AG10803 (cell line): Measurements from ENCODE around the gene LANCL1.
A peak's percentile ranks its signal among the peaks of the same experiment; 100 is the strongest.
"Not testable (repeated sequence)": the region's sequence is repeated elsewhere in the genome, so short reads cannot be mapped to it uniquely, and the experiment has no call there.

Experiments used
- DNase-seq: peaks from one replicate; pipeline ENCODE4 v3.0.0; 2010; ENCODE audit warnings: low read depth
- H3K4me3 ChIP-seq: 2 replicates; pipeline ENCODE4 v1.5.1; 2011; ENCODE audit warnings: mild to moderate bottlenecking, low read length, control low read depth
- TF ChIP-seq, protein P1 (sequence below): conservative IDR thresholded peaks from 2 replicates; pipeline ENCODE4 v1.5.1; 2011; ENCODE audit warnings: mild to moderate bottlenecking, low read length, control low read depth, inconsistent platforms

The LANCL1 gene

DNA sequence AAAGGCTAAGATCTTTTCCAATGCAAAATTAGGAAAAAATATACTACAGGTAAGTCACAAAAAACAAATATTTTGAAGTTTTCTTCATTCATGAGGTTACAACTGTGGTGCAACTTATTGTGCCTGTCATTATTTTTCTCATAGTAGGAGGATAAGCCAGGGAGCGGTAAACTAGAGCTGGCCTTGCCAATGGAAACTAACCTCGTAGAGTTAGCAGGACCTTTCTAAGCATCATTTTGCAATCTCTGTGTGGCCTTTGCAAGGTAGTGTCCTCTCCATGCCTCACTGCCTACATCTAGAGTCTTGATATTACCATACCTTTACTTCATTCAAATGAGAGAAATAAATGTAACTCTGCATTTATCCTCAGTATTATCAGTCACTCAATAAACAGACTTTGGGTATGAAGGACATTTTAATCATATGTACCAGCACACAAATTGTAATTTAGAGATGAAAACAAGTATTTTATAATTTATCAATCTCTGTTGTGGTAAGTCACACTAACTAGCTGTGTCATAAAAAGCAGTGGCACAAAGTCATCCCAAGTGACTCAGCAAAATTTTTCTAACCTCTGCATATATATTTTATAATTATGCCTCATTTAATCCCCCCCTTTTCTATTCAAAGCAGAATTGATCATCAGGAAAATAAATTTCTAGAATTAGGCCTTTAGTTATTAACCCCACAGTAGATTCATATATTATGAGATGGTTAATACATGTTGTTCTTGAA is 47.0 kb downstream of the LANCL1 start:
- TF ChIP-seq, protein P1, sequence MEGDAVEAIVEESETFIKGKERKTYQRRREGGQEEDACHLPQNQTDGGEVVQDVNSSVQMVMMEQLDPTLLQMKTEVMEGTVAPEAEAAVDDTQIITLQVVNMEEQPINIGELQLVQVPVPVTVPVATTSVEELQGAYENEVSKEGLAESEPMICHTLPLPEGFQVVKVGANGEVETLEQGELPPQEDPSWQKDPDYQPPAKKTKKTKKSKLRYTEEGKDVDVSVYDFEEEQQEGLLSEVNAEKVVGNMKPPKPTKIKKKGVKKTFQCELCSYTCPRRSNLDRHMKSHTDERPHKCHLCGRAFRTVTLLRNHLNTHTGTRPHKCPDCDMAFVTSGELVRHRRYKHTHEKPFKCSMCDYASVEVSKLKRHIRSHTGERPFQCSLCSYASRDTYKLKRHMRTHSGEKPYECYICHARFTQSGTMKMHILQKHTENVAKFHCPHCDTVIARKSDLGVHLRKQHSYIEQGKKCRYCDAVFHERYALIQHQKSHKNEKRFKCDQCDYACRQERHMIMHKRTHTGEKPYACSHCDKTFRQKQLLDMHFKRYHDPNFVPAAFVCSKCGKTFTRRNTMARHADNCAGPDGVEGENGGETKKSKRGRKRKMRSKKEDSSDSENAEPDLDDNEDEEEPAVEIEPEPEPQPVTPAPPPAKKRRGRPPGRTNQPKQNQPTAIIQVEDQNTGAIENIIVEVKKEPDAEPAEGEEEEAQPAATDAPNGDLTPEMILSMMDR = no peak
- H3K4me3 ChIP-seq = no peak overlapping the region
- no peak for DNase-seq

DNA sequence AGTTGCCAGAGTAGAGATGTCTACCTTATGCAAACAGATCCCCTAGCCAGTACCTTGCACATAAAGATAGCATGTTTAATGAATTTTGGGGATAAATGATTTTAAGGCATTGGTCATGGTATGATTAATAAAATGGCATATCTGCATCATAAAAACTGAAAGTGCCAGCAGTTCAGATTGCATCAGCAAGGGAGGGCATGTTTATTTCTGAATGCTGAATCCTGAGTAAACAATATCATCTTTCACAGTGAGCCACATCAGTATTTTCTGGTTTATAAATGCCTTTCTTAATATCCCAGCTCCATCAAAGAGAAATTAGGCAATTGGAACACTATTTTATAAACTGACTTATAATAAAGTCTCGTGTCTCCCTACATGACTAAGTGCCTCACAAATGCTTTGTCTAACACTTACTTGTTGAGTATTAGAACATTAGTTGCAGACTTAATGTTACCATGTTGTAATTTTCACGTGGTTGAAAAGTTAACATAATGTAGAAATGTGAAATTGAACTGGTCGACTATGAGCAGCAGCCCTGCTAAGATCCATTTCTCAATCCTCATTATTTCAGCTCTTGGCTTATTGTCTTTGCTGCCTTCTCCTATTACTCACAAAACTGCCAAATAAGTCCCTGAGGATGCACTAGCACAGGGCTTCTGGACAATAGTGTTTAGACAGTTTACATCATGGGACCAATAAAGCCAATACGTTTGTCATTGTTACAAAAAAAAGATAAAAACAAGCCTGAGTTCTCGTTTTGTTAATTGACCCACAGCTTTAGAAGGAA is 48.0 kb downstream of the LANCL1 start:
- peak; percentile 1 for DNase-seq
- no peak overlapping the region for H3K4me3 ChIP-seq
- TF ChIP-seq, protein P1 = no peak

- not testable (repeated sequence) for H3K4me3 ChIP-seq, DNase-seq
Observed at GRCh38 chr2:210427309-210427708, 49.2 kb downstream of the LANCL1 start.

DNA sequence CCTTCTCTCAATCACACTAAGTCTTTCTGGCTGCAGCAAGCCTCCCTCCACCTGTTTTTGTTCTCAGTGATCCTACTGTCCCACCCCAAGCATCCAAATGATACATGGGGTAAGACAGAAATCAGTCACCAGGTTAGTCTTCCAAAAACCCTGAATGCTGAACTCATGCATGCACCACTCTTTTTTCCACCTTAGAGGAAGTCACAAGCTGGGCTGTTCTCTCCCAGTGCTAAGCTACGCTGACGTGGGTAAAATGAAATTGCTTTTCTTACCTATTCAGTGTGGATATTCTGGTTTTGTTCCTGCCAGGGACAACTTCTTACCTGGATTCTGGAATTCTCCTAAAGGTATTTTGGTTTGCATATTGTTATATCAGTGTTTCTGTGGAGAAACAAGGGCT is 54.2 kb downstream of the LANCL1 start:
- no peak overlapping the region for H3K4me3 ChIP-seq
- TF ChIP-seq, protein P1 = no peak
- DNase-seq = no peak

- peak; percentile 64 for DNase-seq
- no peak overlapping the region for H3K4me3 ChIP-seq
- TF ChIP-seq, protein P1 = no peak
Observed at GRCh38 chr2:210421916-210422315, 54.6 kb downstream of the LANCL1 start.

- TF ChIP-seq, protein P1 = no peak
- H3K4me3 ChIP-seq = no peak overlapping the region
- DNase-seq = no peak
Observed at GRCh38 chr2:210412660-210413059, 63.9 kb downstream of the LANCL1 start.

DNA sequence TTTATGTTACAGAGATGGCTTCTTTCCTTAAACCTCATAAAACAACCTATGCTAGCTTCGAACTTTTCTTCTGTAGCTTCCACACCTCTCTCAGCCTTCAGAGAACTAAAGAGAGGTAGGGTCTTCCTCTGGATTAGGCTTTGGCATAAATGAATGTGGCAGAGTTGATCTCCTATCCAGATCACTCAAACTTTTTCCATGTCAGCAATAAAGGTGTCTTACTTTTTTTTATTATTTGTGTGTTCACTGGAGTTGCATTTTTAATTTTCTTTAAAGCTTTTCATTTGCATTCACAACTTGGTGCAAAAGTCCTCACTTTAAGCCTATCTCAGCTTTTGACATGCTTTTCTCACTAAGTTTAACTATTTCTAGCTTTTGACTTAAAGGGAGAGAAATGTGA is 66.0 kb downstream of the LANCL1 start:
- TF ChIP-seq, protein P1 = no peak
- H3K4me3 ChIP-seq = no peak overlapping the region
- DNase-seq = no peak
